Caco-2 (cell line): Measurements from ENCODE around the gene CISTR. TPM values are rescaled to one million over a fixed set of nuclear protein-coding genes. Genes with fewer than 3 reads are reported as not detected.

Experiments
- BruUV-seq: library from RNA; stranded (reverse); fragments of 400-500 nt; replicated peaks from 2 replicates; lab custom pipeline; 2021; lab: Mats Ljungman, UMichigan
- CTCF ChIA-PET: fragments of 300-600 bp; sonication (Branson Sonifier 250); formaldehyde crosslinking; loops from one replicate; lab custom pipeline; 2022; ENCODE audit warnings: antibody characterized with exemption; lab: Charles Lee
- POLR2A ChIA-PET: fragments of 300-600 bp; sonication (Branson Sonifier 250); formaldehyde crosslinking; loops from one replicate; lab custom pipeline; 2022; ENCODE audit warnings: antibody characterized with exemption; lab: Charles Lee
- DNase-seq, 2 experiments: peaks; one replicate each; pipeline versions ENCODE4 v3.0.0 to v3.0.0-alpha.2; 2020 to 2022
- H3K27me3 ChIP-seq: replicated peaks from 2 replicates; pipeline ENCODE4 v1.6.0; 2011; ENCODE audit warnings: low read length; ENCODE audit not compliant: control insufficient read depth, insufficient read depth
- H3K36me3 ChIP-seq: 2 replicates; pipeline ENCODE4 v1.5.1; 2011; ENCODE audit warnings: low read length; ENCODE audit not compliant: control insufficient read depth, insufficient read depth
- H3K4me1 ChIP-seq: fragments of 250-450 bp; sonication (Bioruptor Pico); 2 replicates; pipeline ENCODE4 v1.5.1; 2020; ENCODE audit warnings: mild to moderate bottlenecking
- H3K4me3 ChIP-seq: 2 replicates; pipeline ENCODE4 v1.5.1; 2011; ENCODE audit warnings: low read depth, mild to moderate bottlenecking, control low read depth, low read length
- H3K9me3 ChIP-seq: fragments of 250-450 bp; sonication (Bioruptor Pico); 2 replicates; pipeline ENCODE4 v1.5.1; 2020; ENCODE audit warnings: mild to moderate bottlenecking, moderate library complexity
- H3K27ac Mint-ChIP-seq: one replicate; pipeline ENCODE4 v1.8.0; 2022; ENCODE audit warnings: mixed read lengths; ENCODE audit not compliant: unreplicated experiment
- H3K27me3 Mint-ChIP-seq: one replicate; pipeline ENCODE4 v1.8.0; 2022; ENCODE audit warnings: mixed read lengths; ENCODE audit not compliant: insufficient read depth, unreplicated experiment
- H3K36me3 Mint-ChIP-seq: one replicate; pipeline ENCODE4 v1.8.0; 2022; ENCODE audit warnings: mild to moderate bottlenecking, mixed read lengths; ENCODE audit not compliant: insufficient read depth, unreplicated experiment
- H3K4me1 Mint-ChIP-seq: one replicate; pipeline ENCODE4 v1.8.0; 2022; ENCODE audit warnings: low read depth, mixed read lengths; ENCODE audit not compliant: unreplicated experiment
- H3K4me3 Mint-ChIP-seq: one replicate; pipeline ENCODE4 v1.8.0; 2022; ENCODE audit warnings: mild to moderate bottlenecking, moderate library complexity, mixed read lengths; ENCODE audit not compliant: unreplicated experiment
- H3K9me3 Mint-ChIP-seq: one replicate; pipeline ENCODE4 v1.8.0; 2022; ENCODE audit warnings: mixed read lengths; ENCODE audit not compliant: unreplicated experiment
- CTCF ChIP-seq, 2 experiments: fragments of 200-600 bp in 1 of 2; IDR thresholded peaks; 1 replicate in 1 of 2; 2 replicates in 1 of 2; pipeline versions ENCODE4 v1.5.1 to v1.8.0; 2011 to 2022; ENCODE audit warnings: antibody characterized with exemption in 1 of 2, control low read depth in 1 of 2, inconsistent platforms in 1 of 2, low read depth in 1 of 2, low read length in 1 of 2, mild to moderate bottlenecking in 1 of 2, moderate library complexity in 1 of 2; ENCODE audit not compliant: insufficient read depth in 1 of 2, severe bottlenecking in 1 of 2, unreplicated experiment in 1 of 2
- intact Hi-C: fragments of 100-400 bp; cut with micrococcal nuclease; formaldehyde crosslinking; loops from one replicate; pipeline ENCODE4 v1.10.0; 2022; ENCODE audit not compliant: unreplicated experiment
- total RNA-seq: library from RNA; stranded (reverse); gene quantifications from 2 replicates; pipeline ENCODE4 v1.2.3, GENCODE V29; 2022

Gene CISTR
- total RNA-seq, 1 experiment from 2014 or later: not detected

GRCh38 chr12:53761306-53761705 lies 9.5 kb upstream of the CISTR start:
- no peaks in the 10 kb centered on the region for H3K36me3 Mint-ChIP-seq
- no peak overlapping the region for H3K27ac Mint-ChIP-seq
- no peak overlapping the region for H3K4me3 Mint-ChIP-seq
- Histone ChIP-seq H3K36me3 (no peaks in the 10 kb centered on the region), H3K4me3 (no peak overlapping the region), H3K4me1 (no peaks in the 10 kb centered on the region), H3K9me3 (no peaks in the 10 kb centered on the region), H3K27me3 (no peaks in the 10 kb centered on the region; the same call in 1 of the 2 replicates)
- TF ChIP-seq CTCF (IDR thresholded peaks at IDR 0.05; ENCODE audit: insufficient read depth in 1 of 2, low read depth in 1 of 2, low read length in 1 of 2, severe bottlenecking in 1 of 2, unreplicated experiment in 1 of 2): no peak
- CTCF ChIA-PET: no interaction called here
- H3K4me1 Mint-ChIP-seq: no peaks in the 10 kb centered on the region
- DNase-seq: no peak
- POLR2A ChIA-PET: no interaction called here
- H3K27me3 Mint-ChIP-seq: peaks cover 40% of the 10 kb centered on the region
- BruUV-seq: no TSS peak
- H3K9me3 Mint-ChIP-seq: no peaks in the 10 kb centered on the region
- intact Hi-C loops: no loop called here

GRCh38 chr12:53759261-53759660 lies 7.5 kb upstream of the CISTR start:
- Mint-ChIP-seq H3K36me3 (no peaks in the 10 kb centered on the region), H3K4me1 (no peaks in the 10 kb centered on the region), H3K27ac (no peak overlapping the region), H3K27me3 (peaks cover 36% of the 10 kb centered on the region), H3K4me3 (no peak overlapping the region), H3K9me3 (no peaks in the 10 kb centered on the region)
- no peak for DNase-seq
- BruUV-seq: no TSS peak
- no peaks in the 10 kb centered on the region for H3K36me3 ChIP-seq
- intact Hi-C loops: loop anchor here (10.0 kb wide), 1 partner anchor 456 kb away; no protein-coding TSS in a partner anchor
- no peak for TF ChIP-seq CTCF (IDR thresholded peaks at IDR 0.05; ENCODE audit: insufficient read depth in 1 of 2, low read depth in 1 of 2, low read length in 1 of 2, severe bottlenecking in 1 of 2, unreplicated experiment in 1 of 2)
- no peak overlapping the region for H3K4me3 ChIP-seq
- H3K9me3 ChIP-seq: no peaks in the 10 kb centered on the region
- no peaks in the 10 kb centered on the region for H3K27me3 ChIP-seq
- no peaks in the 10 kb centered on the region for H3K4me1 ChIP-seq
- CTCF ChIA-PET: no interaction called here
- POLR2A ChIA-PET: no interaction called here

GRCh38 chr12:53758730-53759103 lies 6.9 kb upstream of the CISTR start:
- Histone ChIP-seq H3K4me1 (no peaks in the 10 kb centered on the region), H3K27me3 (no peaks in the 10 kb centered on the region), H3K4me3 (no peak overlapping the region), H3K36me3 (no peaks in the 10 kb centered on the region), H3K9me3 (no peaks in the 10 kb centered on the region)
- H3K36me3 Mint-ChIP-seq: no peaks in the 10 kb centered on the region
- POLR2A ChIA-PET: no interaction called here
- CTCF ChIA-PET: interaction anchor here (2.2 kb wide), 1 partner anchor 13 kb away, joined by 7 read pairs; no protein-coding TSS in a partner anchor
- TF ChIP-seq CTCF (IDR thresholded peaks at IDR 0.05; ENCODE audit: insufficient read depth in 1 of 2, low read depth in 1 of 2, low read length in 1 of 2, severe bottlenecking in 1 of 2, unreplicated experiment in 1 of 2): no peak
- no peak overlapping the region for H3K4me3 Mint-ChIP-seq
- no peaks in the 10 kb centered on the region for H3K9me3 Mint-ChIP-seq
- no peak for DNase-seq
- intact Hi-C loops: loop anchor here (10.0 kb wide), 1 partner anchor 456 kb away; no protein-coding TSS in a partner anchor
- peaks cover 35% of the 10 kb centered on the region for H3K27me3 Mint-ChIP-seq
- no peak overlapping the region for H3K27ac Mint-ChIP-seq
- H3K4me1 Mint-ChIP-seq: no peaks in the 10 kb centered on the region
- no TSS peak for BruUV-seq
